Measurements from ENCODE around the gene TBX2.

DNA sequence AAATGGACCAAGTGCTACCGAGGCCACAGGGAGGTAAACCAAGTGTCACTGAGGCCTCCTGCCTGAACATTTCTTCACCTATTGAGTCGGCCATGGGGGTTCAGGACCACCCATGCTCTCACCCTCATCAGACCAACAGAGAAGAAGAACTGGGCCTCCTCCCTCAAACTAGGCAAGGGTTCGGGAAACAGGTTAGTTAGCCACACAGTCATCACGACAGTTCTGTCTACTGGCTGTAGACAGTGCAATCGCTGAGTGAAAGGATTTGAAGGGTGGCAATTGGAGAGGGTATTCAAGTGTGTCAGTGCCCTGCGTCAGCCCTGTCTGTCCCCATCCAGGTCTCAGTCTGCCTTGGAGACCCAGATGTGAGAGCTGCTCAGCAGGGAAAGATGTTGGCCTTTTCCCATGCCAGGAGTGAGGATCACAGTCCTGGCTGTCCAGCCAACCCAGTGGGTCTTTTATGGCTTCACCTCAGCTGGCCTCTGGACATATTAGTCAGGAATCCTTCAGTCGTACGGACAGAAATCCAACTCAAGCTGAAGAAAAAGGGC lies 19.9 kb downstream of the TBX2 start:
- no peak for TF ChIP-seq EZH2phosphoT487 (IDR thresholded peaks at IDR 0.05; ENCODE audit: borderline replicate concordance)
- TF ChIP-seq, protein P1, sequence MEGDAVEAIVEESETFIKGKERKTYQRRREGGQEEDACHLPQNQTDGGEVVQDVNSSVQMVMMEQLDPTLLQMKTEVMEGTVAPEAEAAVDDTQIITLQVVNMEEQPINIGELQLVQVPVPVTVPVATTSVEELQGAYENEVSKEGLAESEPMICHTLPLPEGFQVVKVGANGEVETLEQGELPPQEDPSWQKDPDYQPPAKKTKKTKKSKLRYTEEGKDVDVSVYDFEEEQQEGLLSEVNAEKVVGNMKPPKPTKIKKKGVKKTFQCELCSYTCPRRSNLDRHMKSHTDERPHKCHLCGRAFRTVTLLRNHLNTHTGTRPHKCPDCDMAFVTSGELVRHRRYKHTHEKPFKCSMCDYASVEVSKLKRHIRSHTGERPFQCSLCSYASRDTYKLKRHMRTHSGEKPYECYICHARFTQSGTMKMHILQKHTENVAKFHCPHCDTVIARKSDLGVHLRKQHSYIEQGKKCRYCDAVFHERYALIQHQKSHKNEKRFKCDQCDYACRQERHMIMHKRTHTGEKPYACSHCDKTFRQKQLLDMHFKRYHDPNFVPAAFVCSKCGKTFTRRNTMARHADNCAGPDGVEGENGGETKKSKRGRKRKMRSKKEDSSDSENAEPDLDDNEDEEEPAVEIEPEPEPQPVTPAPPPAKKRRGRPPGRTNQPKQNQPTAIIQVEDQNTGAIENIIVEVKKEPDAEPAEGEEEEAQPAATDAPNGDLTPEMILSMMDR (conservative IDR thresholded peaks at IDR 0.05; ENCODE audit: low read length): no peak
